ENCODE measurements around the gene FARSA.

GRCh38 chr19:12953799-12954611, 20.5 kb upstream of the FARSA start:
- TF ChIP-seq CTCF (IDR thresholded peaks at IDR 0.05 in 4 of 5, conservative IDR thresholded peaks at IDR 0.05 in 1 of 5) (no peak), POLR2A (IDR thresholded peaks at IDR 0.05) (no peak)
